ENCODE results near the gene NUP153. TPM values are rescaled to one million over a fixed set of nuclear protein-coding genes. Genes with fewer than 3 reads are reported as not detected.

NUP153 gene
- polyA plus RNA-seq, 1 donor from 2014 or later: 20.6 TPM

Small RNA genes lying within 50 kb of the gene (small RNA-seq; reads per million reads assigned to genes)
- 0 to 1.2 (median 0) reads per million in 3 experiments for gene RF00019
- gene RNA5SP204: 0.58 to 1.6 (median 1.4) reads per million in 3 experiments
- gene RNU6-190P: 0 to 0.08 (median 0) reads per million in 3 experiments
- gene SUMO2P13: 0 reads per million in 3 experiments

Other genes starting within 250 kb of the NUP153 start
- gene FAM8A1, start 106.6 kb downstream of the NUP153 start, polyA plus RNA-seq: 48.0 and 50.4 TPM in 2 replicates

All from neural cell (in vitro differentiated cells).